ENCODE measurements around the gene GRIK2.

- no peak for TF ChIP-seq EZH2phosphoT487 (IDR thresholded peaks at IDR 0.05; ENCODE audit: insufficient read depth, low read depth)
- TF ChIP-seq EZH2 (IDR thresholded peaks at IDR 0.05; ENCODE audit: insufficient read depth, poor library complexity, severe bottlenecking): no peak
Observed at GRCh38 chr6:101477436-101477835, 83.9 kb downstream of the GRIK2 start.
